Pons (tissue), 1 donor: ENCODE results near the gene NAA30.
"Not testable (repeated sequence)": the region's sequence is repeated elsewhere in the genome, so short reads cannot be mapped to it uniquely, and the experiment has no call there.

Experiments
- DNase-seq: peaks from one replicate; pipeline ENCODE4 v3.0.0-alpha.2; 2016; ENCODE audit warnings: low spot score

NAA30 gene

GRCh38 chr14:57390037-57390805 lies at the start of gene NAA30:
NAA30 (plus strand) TSS chr14:57390586; CDS start chr14:57390958, 372 bp downstream.
- peak; percentile 83 for DNase-seq

- not testable (repeated sequence) for DNase-seq
Measured at GRCh38 chr14:57343545-57344297, 46.7 kb upstream of the NAA30 start.

GRCh38 chr14:57345106-57345505 lies 45.3 kb upstream of the NAA30 start:
- DNase-seq, result no peak

DNA sequence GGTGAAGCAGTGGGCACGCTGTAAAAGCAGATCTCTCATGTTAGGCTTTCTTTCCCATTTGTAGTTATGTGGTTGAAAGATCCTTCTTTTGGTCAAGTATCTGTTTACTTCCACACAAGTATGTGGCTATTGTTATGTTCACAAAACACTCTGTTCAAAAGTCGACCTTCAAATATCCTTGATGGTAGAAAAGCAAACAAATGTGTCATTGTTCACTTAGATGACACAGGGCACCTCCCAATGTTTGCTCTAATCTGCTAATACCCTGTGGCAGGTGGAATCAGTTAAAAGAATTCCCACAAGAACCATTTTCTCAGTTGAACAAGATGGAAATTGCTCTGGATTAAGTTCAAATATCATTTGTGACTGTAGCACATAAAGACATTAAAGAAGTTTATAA lies 43.6 kb upstream of the NAA30 start:
- DNase-seq, result no peak

- DNase-seq, result no peak
Measured at GRCh38 chr14:57352396-57353170, 37.8 kb upstream of the NAA30 start.

DNA sequence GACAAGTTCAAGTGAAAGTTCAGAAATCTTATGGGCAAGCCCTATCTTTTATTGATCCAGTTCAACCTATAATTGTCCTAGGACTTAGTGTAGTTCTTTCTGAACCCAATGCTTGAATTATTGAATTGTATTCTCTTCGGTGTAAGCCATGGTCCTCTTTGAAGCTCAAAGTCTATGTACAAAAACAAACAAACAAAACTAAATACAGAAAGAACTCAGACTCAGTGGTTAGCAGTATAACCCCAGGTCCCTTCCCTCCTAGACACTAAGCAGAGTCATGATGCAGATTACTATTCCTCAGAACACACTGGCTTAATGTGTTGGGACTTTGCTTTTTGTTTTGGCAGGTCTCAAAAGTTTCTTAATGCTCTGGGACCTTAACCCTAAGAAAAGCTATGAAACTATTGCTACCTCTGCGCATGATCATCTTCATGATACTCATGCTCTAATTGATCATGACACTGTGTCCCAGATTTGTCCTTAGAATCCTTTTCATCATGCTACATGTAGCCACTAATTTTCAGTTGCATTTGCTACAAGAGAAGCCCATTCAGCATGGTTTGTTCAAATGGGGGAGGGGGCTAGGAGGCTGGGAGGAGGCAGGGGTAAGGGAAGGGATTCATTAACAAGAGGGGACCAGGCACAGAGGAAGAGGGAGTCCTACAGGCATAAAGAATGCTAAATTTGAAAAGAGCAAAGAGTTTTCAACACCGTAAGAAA lies 35.1 kb upstream of the NAA30 start:
- no peak for DNase-seq

GRCh38 chr14:57362361-57362760 lies 28.0 kb upstream of the NAA30 start:
- DNase-seq, result no peak

DNA sequence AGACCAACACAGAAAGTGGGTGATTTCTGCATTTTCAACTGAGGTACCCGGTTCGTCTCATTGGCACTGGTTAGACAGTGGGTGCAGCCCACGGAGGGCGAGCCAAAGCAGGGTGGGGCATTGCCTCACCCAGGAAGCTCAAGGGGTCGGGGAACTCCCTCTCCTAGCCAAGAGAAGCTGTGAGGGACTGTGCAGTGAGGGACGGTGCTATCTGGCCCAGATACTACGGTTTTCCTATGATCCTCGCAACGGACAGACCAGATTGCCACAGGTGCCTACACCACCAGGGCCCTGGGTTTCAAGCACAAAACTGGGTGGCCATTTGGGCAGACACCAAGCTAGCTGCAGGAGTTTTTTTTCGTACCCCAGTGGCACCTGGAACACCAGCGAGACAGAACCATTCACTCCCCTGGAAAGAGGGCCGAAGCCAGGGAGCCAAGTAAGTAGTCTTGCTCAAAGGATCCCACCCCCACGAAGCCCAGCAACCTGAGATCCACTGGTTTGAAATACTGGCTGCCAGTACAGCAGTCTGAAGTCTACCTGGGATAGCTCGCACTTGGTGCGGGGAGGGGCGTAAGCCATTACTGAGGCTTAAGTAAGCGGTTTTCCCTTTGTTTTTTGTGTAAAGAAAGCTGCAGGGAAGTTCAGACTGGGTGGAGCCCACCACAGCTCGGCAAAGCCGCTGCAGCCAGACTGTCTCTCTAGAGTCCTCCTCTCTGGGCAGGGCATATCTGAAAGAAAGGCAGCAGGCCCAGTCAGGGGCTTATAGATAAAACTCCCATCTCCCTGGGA lies 25.5 kb upstream of the NAA30 start:
- no peak for DNase-seq

- DNase-seq, result not testable (repeated sequence)
Measured at GRCh38 chr14:57370187-57370586, 20.2 kb upstream of the NAA30 start.

DNA sequence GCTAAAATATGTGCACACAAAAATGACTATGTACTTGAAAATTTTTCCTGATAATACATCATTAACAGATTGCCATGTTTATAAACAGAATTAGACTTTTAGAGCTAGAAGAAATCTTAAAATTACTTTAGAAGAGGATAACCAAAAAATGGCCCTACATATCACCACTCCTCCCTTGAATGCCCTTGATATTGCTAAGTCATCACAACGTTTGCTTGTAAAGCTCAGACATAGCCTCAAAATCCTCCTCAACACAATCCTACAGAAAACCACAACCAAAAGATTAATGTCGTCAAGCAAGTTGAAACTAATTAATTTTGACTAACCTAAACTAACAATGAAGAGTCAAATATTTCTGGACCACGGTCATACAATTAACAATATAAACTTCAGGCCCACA lies 19.4 kb upstream of the NAA30 start:
- DNase-seq, result no peak

DNA sequence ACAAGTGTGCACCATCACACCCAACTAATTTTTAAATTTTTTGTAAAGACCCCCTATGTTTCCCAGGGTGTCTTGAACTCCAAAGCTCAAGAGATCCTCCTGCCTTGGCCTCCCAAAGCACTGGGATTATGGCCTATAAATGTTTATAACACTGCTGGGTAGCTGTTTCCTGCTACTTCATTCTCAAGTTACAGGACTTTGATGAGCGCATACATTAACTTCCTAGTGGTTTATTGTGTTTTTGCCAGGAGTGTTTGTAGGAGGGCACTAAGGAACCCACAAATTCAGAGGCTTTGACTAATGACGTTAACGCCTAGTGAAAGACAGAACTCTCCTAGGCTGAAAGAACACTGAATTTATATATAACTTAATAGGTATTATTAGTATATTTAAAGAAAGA lies 15.2 kb upstream of the NAA30 start:
- no peak for DNase-seq

DNA sequence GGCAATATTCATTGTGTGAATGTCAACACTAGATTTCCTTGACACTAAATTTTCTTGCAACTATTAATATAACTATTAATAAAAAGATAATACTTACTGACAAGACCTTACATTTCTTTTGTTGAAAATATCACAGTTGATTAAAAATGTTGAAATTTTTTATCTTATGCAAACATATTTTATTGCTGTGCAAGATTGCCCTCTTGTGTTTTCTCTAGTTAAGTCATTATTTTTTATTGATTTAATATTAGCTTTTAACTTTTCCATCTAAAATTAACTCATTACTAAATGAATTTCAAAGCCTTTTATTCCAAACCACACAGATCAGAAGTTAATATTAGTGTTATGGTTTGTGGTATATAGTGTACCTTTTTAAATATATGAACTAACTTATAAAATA lies 11.7 kb upstream of the NAA30 start:
- no peak for DNase-seq

DNA sequence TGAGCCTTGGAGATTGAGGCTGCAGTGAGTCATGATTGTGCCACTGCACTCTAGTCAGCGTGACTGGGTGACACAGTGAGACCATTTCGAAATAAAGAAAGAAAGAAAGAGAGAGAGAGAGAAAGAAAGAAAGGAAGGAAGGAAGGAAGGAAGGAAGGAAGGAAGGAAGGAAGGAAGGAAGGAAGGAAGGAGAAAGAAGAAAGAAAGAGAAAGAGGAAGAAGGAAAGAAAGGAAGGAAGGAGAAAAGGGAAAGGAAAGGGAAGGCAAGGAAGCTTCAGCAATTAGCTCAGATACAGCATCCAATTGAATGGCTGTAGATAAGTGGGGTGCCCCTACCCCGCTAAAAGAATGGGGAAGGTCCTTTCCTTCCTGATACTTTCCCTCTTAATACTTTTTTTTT lies 9.5 kb upstream of the NAA30 start:
- no peak for DNase-seq

DNA sequence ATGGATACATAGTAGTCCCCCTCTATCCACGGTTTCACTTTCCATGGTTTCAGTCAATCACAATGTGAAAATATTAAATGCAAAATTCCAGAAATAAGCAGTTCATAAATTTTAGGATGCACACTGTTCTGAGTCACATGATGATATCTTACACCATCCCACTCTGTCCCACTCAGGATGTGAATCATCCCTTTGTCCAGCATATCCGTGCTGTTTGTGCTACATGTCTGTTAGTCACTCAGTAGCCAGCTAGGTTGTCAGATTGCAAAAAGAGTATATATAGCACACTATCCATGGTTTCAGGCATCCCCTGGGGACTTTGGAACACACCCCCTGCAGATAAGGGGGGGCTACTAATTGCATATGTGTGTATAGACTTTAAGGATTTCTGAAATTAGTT lies 8.1 kb upstream of the NAA30 start:
- DNase-seq, result no peak

GRCh38 chr14:57383125-57383745 lies 7.2 kb upstream of the NAA30 start:
- DNase-seq, result no peak

DNA sequence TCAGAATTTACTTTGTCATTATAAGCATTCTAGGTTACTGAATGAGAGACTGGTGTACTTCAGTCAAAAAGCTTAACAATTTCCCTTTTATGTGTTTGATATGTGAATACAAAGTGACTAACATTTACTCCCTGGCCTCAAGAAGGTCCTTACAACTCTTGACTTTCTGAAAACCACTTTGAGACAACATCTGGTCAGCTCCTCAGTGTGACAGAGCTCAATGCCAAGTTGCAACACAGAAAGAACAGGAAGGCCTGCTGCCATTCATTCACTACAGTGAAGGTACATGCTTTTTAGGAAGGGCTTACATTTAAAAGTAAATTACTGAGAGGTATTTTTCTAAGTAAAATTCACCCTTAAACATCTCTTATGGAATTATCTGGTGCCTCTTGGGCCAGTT lies 2.3 kb upstream of the NAA30 start:
- no peak for DNase-seq

- DNase-seq, result peak; percentile 30
Measured at GRCh38 chr14:57389646-57390036, 745 bp upstream of the NAA30 start.

DNA sequence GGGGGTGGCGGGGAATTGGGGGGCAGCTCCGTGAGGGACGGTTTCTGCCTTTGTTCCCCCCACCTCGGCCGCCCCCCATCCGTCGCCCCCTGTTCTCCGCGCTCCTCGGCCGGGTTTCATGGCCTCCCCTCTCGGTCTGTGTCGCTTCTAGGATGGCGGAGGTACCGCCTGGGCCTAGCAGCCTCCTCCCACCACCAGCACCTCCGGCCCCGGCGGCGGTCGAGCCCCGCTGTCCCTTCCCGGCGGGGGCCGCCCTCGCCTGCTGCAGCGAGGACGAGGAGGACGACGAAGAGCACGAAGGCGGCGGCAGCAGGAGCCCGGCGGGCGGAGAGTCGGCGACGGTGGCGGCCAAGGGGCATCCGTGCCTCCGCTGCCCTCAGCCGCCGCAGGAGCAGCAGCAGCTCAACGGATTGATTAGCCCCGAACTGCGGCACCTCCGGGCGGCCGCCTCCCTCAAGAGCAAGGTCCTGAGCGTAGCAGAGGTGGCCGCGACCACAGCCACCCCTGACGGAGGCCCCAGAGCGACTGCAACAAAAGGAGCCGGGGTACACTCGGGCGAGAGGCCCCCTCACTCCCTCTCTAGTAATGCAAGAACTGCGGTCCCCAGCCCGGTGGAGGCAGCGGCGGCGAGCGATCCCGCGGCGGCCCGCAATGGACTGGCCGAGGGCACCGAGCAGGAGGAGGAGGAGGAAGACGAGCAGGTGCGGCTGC lies 575 bp downstream of the NAA30 start:
- DNase-seq, result no peak

GRCh38 chr14:57391517-57392195 lies 1.3 kb downstream of the NAA30 start:
- peak; percentile 9 for DNase-seq

DNA sequence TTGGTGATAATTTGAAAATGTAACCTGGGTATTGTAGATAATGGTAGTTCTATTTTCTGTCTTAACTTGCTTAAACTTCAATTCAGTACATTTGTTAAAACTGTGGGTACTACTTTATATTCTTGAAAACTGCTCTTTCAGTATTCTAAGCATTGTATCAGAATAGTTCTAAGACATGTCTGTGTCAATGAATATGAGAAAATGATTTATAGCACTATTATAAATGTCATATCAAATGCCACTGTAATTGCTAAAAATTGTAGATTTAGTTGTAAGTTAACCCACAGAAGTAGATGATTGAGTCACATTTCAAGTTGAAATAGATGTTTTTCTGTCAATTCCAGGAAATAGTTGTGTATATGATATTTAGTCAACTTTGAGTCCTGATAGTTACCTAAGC lies 2.4 kb downstream of the NAA30 start:
- DNase-seq, result no peak
